HG03575 (cell line): Measurements from ENCODE around the gene PDE2A.

ENCODE experiments used
- ATAC-seq: cut with Tn5 transposase; IDR thresholded peaks from one replicate; pipeline ENCODE4 v1.9.1; 2021; ENCODE audit not compliant: unreplicated experiment, insufficient number of reproducible peaks, low FRiP score; ENCODE audit errors: extremely low read depth

The PDE2A gene

DNA sequence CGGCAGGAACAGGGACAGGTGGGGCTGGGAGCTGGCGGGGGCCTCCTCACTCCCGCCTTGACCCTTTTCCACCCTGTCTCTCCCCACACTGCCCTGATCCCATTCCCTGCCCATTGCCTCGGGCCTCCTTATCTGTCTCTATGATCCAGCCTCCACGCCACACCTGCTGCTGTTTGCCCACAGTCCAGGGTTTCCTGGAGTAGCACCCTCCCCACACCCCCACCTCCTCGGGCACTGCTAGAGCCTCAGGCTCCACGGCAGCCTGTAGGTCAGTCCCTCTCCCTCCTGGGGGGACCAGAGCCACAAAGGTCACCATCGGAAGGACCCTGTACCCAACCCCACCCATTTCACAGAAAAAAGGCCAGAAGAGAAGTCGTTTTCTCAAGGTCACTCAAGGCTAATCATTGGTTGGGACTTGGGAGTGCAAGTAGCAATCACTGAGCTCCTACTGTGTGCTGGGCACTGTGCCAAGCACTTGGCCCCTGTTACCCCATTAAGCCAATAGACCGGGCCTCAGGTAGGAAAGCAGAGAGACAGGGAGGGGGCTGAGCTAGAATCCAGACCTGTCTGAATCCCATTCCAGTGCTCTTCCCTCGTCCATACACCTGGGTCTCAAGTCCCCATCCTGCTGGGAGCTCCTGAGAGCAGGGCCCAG, 71.8 kb downstream of the PDE2A start:
- ATAC-seq, result no peak

DNA sequence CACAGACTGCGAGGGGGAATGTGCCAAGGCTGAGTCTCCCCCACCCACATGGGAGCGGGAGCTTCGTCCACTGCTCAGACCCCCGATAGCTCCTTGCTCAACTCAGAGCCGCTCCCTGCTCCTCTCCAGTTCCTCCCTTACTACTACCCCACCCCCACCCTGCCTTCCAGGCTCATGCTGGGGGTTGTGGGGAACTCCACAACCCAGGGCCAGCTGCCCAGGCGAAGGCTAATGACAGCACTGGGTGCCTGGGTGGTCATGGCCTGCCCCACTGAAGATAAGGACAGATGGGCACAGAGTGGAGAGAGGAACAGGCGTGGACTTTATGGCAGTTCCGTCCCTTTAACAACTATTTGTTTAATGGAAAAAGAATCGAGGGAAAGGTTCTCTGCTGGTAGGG, 73.7 kb downstream of the PDE2A start:
- ATAC-seq, result no peak

- ATAC-seq, result no peak
Observed at GRCh38 chr11:72599325-72600117, 74.7 kb downstream of the PDE2A start.

GRCh38 chr11:72598906-72599305, 75.3 kb downstream of the PDE2A start:
- ATAC-seq, result no peak

DNA sequence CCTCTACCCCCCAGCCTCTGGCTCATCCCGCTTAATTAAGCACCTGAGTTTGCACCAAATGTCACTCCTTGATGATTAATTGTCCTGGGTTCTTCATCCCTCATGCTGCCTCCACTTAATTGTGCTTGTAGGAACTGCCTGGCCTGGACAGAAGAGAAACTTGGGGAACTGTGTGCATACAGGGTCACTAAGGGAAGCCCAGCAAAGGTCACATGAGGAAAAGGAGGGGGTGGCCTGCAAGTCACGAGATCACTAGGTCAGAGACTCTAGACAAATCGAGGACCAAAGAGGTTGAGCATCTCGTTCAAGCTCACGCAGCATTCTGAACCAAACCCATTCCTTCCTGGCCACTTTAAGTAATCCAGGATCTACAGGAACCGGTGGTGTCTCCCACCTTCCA, 75.8 kb downstream of the PDE2A start:
- ATAC-seq, result no peak

DNA sequence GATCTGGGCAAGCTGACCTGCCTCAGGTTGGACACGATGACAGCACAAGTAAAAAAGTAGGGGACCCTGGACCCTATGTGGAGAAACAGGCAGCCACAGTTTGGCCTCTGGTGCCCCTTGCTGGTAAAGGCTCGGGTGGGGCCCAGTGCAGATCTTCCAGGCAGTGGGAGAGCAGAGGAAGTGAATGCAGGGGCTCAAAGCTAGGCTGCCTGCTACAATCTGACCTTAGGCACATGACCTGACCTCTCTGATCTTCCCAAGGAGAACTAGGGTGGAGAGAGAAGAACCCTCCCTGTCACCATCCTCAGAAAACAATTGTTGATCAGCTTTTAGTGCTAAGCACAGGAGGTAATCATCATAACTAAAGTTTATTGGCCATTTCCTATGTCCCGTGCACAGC, 76.5 kb downstream of the PDE2A start:
- ATAC-seq, result no peak

DNA sequence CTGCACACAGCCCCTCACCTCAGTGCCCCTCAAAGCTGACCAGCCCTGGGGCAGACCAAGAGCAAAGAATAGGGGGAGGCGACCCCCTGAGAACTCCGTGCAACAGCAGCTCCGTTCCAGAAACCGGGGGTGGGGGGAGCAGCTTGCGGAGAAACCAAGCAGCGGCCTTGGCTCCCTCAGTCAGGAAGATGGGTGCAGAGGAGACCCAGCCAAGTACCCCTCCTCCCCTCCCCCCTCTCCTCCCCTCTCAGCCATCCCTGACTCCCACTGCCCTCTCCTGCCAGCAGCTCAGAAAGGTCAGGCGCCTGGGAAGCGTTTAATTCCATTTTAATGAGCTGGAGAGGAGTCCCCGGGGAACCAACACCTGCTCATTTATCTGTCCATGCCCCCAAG, 78.9 kb downstream of the PDE2A start:
- ATAC-seq, result no peak

GRCh38 chr11:72594493-72595291, 79.5 kb downstream of the PDE2A start:
- ATAC-seq, result no peak

GRCh38 chr11:72592698-72593495, 81.3 kb downstream of the PDE2A start:
- no peak for ATAC-seq

DNA sequence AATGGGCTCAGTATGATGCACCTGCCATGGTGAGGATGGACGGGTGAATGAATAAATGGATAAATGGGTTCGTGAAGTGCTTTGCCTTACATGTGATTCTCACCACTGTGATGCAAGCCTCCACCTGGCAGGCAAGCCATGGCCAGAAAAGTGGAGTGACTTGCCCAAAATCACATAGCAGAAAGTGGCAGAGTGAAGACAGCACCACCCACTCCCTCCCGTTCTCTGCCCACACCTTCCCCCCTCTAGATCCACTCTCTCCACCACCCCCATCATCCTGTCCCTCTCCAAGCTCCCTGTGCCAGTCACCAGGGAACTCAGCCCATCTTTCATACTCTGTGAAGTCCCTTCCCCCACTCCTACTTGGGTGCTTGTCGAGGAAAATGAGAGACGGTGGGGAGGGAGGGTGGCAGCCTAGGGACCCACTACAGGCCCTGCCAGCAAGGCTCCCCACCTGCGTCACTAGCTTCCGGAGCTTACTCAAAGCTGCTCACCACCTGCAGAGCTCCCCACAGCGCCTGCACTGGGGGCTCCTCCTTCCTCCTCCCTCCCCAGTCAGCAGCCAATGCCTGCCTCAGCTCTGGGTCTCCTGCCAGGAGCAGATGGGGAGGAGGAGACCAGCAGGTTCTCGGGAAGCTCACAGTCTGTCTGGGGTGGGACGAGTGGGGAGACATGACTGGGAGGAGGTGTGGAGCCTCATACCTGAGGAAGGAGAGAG, 82.3 kb downstream of the PDE2A start:
- ATAC-seq, result no peak

DNA sequence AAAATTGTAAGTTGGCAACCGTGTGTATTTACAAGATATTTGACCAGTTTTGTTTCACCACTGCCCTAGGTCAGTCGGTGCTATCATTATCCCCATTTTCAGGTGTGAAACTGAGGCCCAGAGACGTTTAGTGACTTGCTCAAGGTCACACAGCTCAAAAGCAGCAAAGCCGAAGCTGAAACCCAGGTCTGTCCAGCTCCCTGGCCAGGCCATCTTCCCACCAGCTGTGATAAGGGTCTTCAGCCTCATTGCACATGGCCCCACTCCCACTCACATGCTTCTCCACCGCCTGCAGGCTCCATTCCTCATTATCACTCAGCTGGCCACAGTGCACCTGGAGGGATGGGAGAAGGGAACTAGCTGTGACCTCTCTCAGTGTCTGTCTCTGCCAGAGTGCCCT, 83.2 kb downstream of the PDE2A start:
- ATAC-seq, result no peak

DNA sequence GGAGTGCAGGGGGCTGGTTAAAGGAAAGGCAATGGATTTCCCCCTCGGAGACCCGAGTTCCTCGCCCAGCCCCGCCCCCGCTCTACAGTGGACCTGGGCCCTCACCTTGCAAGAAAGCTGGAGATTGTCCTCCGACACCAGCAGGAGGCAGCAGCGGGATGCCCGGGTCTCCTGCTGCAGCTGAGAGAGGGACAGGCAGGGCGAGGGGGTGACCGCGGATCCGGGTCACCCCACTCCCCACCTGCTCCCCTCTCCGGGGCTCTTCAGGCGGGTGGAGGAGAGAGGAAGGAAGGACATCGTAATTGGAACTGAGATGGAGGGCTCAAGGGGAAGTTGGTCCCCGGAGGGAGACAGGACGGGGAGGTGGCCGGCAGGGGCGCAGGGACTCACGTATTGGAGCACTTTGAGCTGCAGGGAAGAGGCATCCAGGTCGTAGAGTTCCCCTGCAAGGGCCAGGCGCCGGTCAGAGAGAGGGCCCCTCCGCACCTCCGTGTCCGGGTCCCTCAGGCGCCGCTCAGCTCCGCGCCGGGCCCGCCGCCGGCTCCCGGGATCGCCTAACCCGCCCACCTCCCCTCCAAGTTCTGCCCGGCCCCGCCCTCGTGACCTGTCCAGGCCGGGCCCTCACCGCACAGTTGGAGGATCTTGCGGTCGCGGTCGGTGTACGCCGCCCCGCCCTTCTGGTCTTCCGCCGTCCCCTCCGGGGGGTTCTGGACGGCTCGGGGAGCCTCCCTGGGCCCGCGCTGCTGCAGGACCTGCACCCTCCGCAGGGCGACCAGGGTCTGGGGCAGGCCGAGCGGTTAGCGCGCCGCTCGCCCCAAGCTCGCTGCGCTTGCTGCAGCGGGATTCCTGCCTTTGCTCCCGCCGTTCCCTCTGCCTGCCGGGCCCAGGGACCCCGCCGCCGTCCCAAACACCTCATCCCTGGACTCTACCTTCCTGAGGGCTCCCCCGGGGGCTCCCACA, 84.1 kb downstream of the PDE2A start:
- ATAC-seq, result no peak

GRCh38 chr11:72588421-72589410, 85.5 kb downstream of the PDE2A start:
- no peak for ATAC-seq

GRCh38 chr11:72587696-72588095, 86.5 kb downstream of the PDE2A start:
- ATAC-seq, result no peak

GRCh38 chr11:72586321-72587090, 87.7 kb downstream of the PDE2A start:
- ATAC-seq, result no peak
